HepG2 (cell line): ENCODE measurements around the gene PCYT2. TPM values are rescaled to one million over a fixed set of nuclear protein-coding genes. Genes with fewer than 3 reads are reported as not detected.

Source experiments
- ATAC-seq: fragments of 200-7000 bp; cut with Tn5 transposase; 3 replicates; pipeline ENCODE4 v1.9.1; 2020; ENCODE audit warnings: mild to moderate bottlenecking, moderate library complexity
- BruUV-seq: library from RNA; stranded (reverse); fragments of 400-500 nt; replicated peaks from 2 replicates; lab custom pipeline; 2021; lab: Mats Ljungman, UMichigan
- CTCF ChIA-PET: fragments of 300-600 bp; formaldehyde crosslinking; extraction: SDS; loops from one replicate; lab custom pipeline; 2021; ENCODE audit warnings: low total read pairs, inconsistent platforms, low intra/inter-chr PET ratio; lab: Yijun Ruan, JAX
- POLR2A ChIA-PET: fragments of 350-600 bp; sonication (Branson Sonifier 250); formaldehyde crosslinking; loops from one replicate; lab custom pipeline; 2020; ENCODE audit warnings: antibody characterized with exemption, inconsistent platforms; lab: Yijun Ruan, JAX
- DNase-seq: peaks from one replicate; pipeline ENCODE4 v3.0.0-alpha.2; 2015; ENCODE audit warnings: low spot score
- FAIRE-seq: peaks from 3 replicates; lab custom pipeline; 2011; peaks lifted over from hg19 to GRCh38; lab: Jason Lieb, UNC
- H2AFZ ChIP-seq: one replicate; pipeline ENCODE4 v1.6.1; 2011; ENCODE audit warnings: low read length, inconsistent platforms
- H3K27ac ChIP-seq: fragments of 300-600 bp; 3 replicates; pipeline ENCODE4 v1.8.0; 2011; ENCODE audit warnings: mixed run types, mild to moderate bottlenecking, mixed read lengths, low read length, inconsistent platforms; ENCODE audit not compliant: insufficient read depth; ENCODE audit errors: extremely low read length
- H3K27me3 ChIP-seq, 2 experiments: fragments of 200-600 bp in 1 of 2; 2 replicates in 1 of 2; 3 replicates in 1 of 2; pipeline versions ENCODE4 v1.6.0 to v1.8.0; 2011; ENCODE audit warnings: low read length in 2 of 2, mild to moderate bottlenecking in 2 of 2, moderate library complexity in 2 of 2, inconsistent platforms in 1 of 2; ENCODE audit not compliant: insufficient read depth in 2 of 2, control insufficient read depth in 1 of 2
- H3K36me3 ChIP-seq, 2 experiments: fragments of 200-600 bp in 1 of 2; replicated peaks in 1 of 2; 2 replicates in 1 of 2; 3 replicates in 1 of 2; pipeline versions ENCODE4 v1.5.1 to v1.8.0; 2011; ENCODE audit warnings: low read length in 2 of 2, inconsistent platforms in 1 of 2; ENCODE audit not compliant: insufficient read depth in 2 of 2, control insufficient read depth in 1 of 2
- H3K4me1 ChIP-seq: 2 replicates; pipeline ENCODE4 v1.5.1; 2012; ENCODE audit warnings: low read length, inconsistent platforms; ENCODE audit not compliant: insufficient read depth
- H3K4me2 ChIP-seq: 2 replicates; pipeline ENCODE4 v1.6.0; 2011; ENCODE audit warnings: low read depth, low read length, inconsistent platforms
- H3K4me3 ChIP-seq, 3 experiments: fragments of 200-600 bp in 1 of 3; sonication (generic), shearing (Covaris generic) in 1 of 3; replicated peaks in 1 of 3; 2 replicates each; pipeline ENCODE4 v1.5.1; 2011 to 2016; ENCODE audit warnings: low read length in 3 of 3, inconsistent platforms in 2 of 3, low read depth in 2 of 3, mild to moderate bottlenecking in 2 of 3, control low read depth in 1 of 3, mixed read lengths in 1 of 3; ENCODE audit not compliant: insufficient read depth in 1 of 3
- H3K79me2 ChIP-seq: one replicate; pipeline ENCODE4 v1.6.1; 2011; ENCODE audit warnings: low read length, inconsistent platforms; ENCODE audit not compliant: insufficient read depth
- H3K9ac ChIP-seq: 2 replicates; pipeline ENCODE4 v1.6.0; 2011; ENCODE audit warnings: mild to moderate bottlenecking, low read depth, low read length, inconsistent platforms; ENCODE audit not compliant: insufficient read depth
- H3K9me3 ChIP-seq: 2 replicates; pipeline ENCODE4 v1.5.1; 2012; ENCODE audit warnings: mild to moderate bottlenecking, low read length
- H4K20me1 ChIP-seq: 2 replicates; pipeline ENCODE4 v1.6.0; 2011; ENCODE audit warnings: inconsistent platforms, mild to moderate bottlenecking, low read length, moderate library complexity; ENCODE audit not compliant: insufficient read depth
- ARID3A ChIP-seq: IDR thresholded peaks from 2 replicates; pipeline ENCODE4 v1.6.1; 2012; ENCODE audit warnings: low read depth, low read length, improper control_type of control experiment
- BATF2 ChIP-seq: sonication (generic); formaldehyde crosslinking; IDR thresholded peaks from 2 replicates; pipeline ENCODE4 v1.8.0; 2022; ENCODE audit warnings: mild to moderate bottlenecking, missing genetic modification reagents, moderate library complexity
- CENPX ChIP-seq: sonication (generic); formaldehyde crosslinking; IDR thresholded peaks from 2 replicates; pipeline ENCODE4 v1.9.0; 2021; ENCODE audit warnings: mild to moderate bottlenecking, missing genetic modification reagents, moderate library complexity
- ETV5 ChIP-seq: IDR thresholded peaks from 2 replicates; pipeline ENCODE4 v1.6.1; 2018; ENCODE audit warnings: missing biosample characterization, missing genetic modification reagents, inconsistent platforms, borderline replicate concordance
- SMAD9 ChIP-seq: sonication (generic); formaldehyde crosslinking; IDR thresholded peaks from 2 replicates; pipeline ENCODE4 v1.5.1; 2020; ENCODE audit warnings: mild to moderate bottlenecking, missing genetic modification reagents
- TOPORS ChIP-seq: sonication (generic); formaldehyde crosslinking; IDR thresholded peaks from 2 replicates; pipeline ENCODE4 v1.8.0; 2023; ENCODE audit warnings: mild to moderate bottlenecking, missing genetic modification reagents
- TSC22D2 ChIP-seq: sonication (generic); formaldehyde crosslinking; IDR thresholded peaks from 2 replicates; pipeline ENCODE4 v1.5.1; 2020; ENCODE audit warnings: missing genetic modification reagents, mild to moderate bottlenecking, borderline replicate concordance
- ZBTB20 ChIP-seq: sonication (generic); formaldehyde crosslinking; IDR thresholded peaks from 2 replicates; pipeline ENCODE4 v1.8.1; 2023; ENCODE audit warnings: missing genetic modification reagents, low read depth, mild to moderate bottlenecking, borderline replicate concordance
- ZNF530 ChIP-seq: sonication (generic); formaldehyde crosslinking; IDR thresholded peaks from 2 replicates; pipeline ENCODE4 v1.5.0; 2020; ENCODE audit warnings: low read depth, mild to moderate bottlenecking, missing genetic modification reagents
- WGBS: methylation state at CpG from one replicate; pipeline ENCODE4 v1.1.6; 2017; ENCODE audit warnings: low lambda C conversion rate; 5-methylcytosine and 5-hydroxymethylcytosine counted together
- in situ Hi-C: cut with HindIII; loops from 2 replicates; pipeline ENCODE4 v1.10.0; 2017; ENCODE audit warnings: low pct_unique_long_range_greater_than_20kb; ENCODE audit not compliant: extremely low pct_ligation_motif_present
- intact Hi-C: fragments of 100-400 bp; cut with micrococcal nuclease; formaldehyde crosslinking; loops from one replicate; pipeline ENCODE4 v1.10.0; 2022; ENCODE audit not compliant: unreplicated experiment
- polyA plus RNA-seq, 8 experiments: library from polyadenylated mRNA; depleted of rRNA in 3 of 8; stranded (reverse) in 7 of 8; unstranded in 1 of 8; fragments of >200 nt; fragmentation: Illumina TruSeq in 4 of 8; extraction: Trizol in 4 of 8; gene quantifications; 2 replicates each; pipeline versions ENCODE4 v1.2.1 to v1.2.3, GENCODE V29; 2011 to 2016; ENCODE audit warnings: low read depth in 4 of 8, missing spikeins in 1 of 8, mixed read lengths in 1 of 8; ENCODE audit not compliant: insufficient read depth in 1 of 8
- total RNA-seq, 5 experiments: library from RNA; depleted of rRNA; stranded (reverse); fragments of >200 nt; fragmentation: Illumina TruSeq; extraction: Trizol; gene quantifications; 2 replicates each; pipeline ENCODE4 v1.2.3, GENCODE V29; 2016; ENCODE audit warnings: low read depth in 1 of 5
- TF ChIP-seq, protein P1 (sequence below): sonication (generic); formaldehyde crosslinking; IDR thresholded peaks from 2 replicates; pipeline ENCODE4 v1.4.0; 2020; ENCODE audit warnings: mild to moderate bottlenecking, missing genetic modification reagents, borderline replicate concordance
- TF ChIP-seq, protein P2 (sequence below): sonication (generic); formaldehyde crosslinking; IDR thresholded peaks from 2 replicates; pipeline ENCODE4 v1.4.0; 2020; ENCODE audit warnings: missing genetic modification reagents, borderline replicate concordance

The PCYT2 gene
- total and polyA plus RNA-seq, 2 of the 13 experiments (the other 11 are each of a cell fraction or from before 2014, with no cell fraction given) = 147 to 297 TPM

DNA sequence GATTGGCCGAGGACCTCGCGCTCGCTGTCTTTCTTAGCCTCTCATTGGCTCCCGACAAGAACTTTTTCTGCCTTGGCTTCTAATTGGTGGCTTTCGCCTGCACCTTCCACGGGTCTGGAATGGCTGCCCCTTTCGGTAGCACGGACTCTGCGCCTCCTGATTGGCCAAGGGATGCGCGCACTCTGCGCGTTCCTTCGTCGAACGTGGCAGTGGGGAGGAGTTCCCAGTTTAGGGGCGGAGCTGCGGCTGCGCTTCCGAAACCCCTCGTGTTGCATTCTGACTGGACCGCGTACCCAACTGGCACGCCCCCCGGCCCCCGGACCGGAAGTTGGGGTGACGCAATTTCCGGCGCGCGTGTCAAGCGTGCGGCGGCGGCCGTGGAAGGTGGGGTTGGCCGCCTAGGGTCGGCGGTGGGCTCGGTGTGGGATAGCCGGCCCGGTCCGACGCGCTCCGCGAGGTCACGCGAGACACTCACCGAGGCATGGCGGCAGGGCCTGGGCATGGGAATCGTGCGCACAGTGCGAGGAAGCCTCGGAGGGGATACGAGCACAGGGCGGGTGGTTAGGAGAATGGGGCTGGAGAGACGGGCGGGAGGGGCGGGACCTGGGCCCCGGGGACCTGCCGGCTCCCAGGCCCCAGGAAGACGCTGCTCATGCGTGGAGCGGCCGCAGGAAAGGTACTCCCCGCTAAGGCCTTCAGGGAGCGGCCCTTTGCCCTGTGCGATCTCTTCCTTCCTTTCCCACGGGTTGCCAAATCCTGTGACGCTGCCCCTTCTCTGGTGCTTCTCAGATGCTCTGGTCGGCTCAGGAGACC, 50.2 kb downstream of the PCYT2 start:
- intact Hi-C loops (loop anchor here (5.0 kb wide), 1 partner anchor 39 kb away; no protein-coding TSS in a partner anchor), in situ Hi-C loops (no loop called here)
- no peak overlapping the region for H2AFZ ChIP-seq
- ChIA-PET POLR2A (interaction anchor here (0.5 to 3.7 kb wide), 44 partner anchors 9 to 276 kb away, joined by 3 to 40 read pairs (median 5); partner anchors contain the start of genes ARHGDIA, ARL16, CENPX and DCXR), CTCF (interaction anchor here (1.2 kb wide), 1 partner anchor 128 kb away, joined by 3 read pairs; no protein-coding TSS in a partner anchor)
- TSS peak; percentile 71 for BruUV-seq
- peak overlapping the region; percentile 78 for H3K4me2 ChIP-seq
- H3K9ac ChIP-seq = peak overlapping the region; percentile 97
- WGBS = 1% methylated on average over 59 of the region's 74 CpGs
- H3K36me3 ChIP-seq = peaks cover 18 to 47% of the 10 kb centered on the region in 2 experiments
- ATAC-seq = peak; percentile 89
- H3K4me1 ChIP-seq = peaks cover 77% of the 10 kb centered on the region
- peak; percentile 100 for DNase-seq
- no peaks in the 10 kb centered on the region; a peak in 1 of 5 replicates for H3K27me3 ChIP-seq
- FAIRE-seq = peak; percentile 99
- H4K20me1 ChIP-seq = peaks cover 44% of the 10 kb centered on the region
- peak overlapping the region; percentile 83 to 91 (median 86) for H3K4me3 ChIP-seq
- peaks cover 74% of the 10 kb centered on the region for H3K79me2 ChIP-seq
- no peaks in the 10 kb centered on the region for H3K9me3 ChIP-seq
- peak overlapping the region; percentile 94 for H3K27ac ChIP-seq
- TF ChIP-seq SMAD9 (no peak; the same call in 1 of the 2 replicates), ZNF530 (no peak), BATF2 (peak; percentile 93), TOPORS (0 out of 2 replicates have a peak, but pooled peaks have one; percentile 14), ETV5 (CRISPR knock-in tag) (peak; percentile 98), ARID3A (no peak), TSC22D2 (CRISPR knock-in tag) (peak; percentile 65; the same call in 1 of the 2 replicates), ZBTB20 (CRISPR knock-in tag) (peak; percentile 84; the same call in 1 of the 2 replicates), CENPX (CRISPR knock-in tag) (no peak)
- TF ChIP-seq, protein P1, sequence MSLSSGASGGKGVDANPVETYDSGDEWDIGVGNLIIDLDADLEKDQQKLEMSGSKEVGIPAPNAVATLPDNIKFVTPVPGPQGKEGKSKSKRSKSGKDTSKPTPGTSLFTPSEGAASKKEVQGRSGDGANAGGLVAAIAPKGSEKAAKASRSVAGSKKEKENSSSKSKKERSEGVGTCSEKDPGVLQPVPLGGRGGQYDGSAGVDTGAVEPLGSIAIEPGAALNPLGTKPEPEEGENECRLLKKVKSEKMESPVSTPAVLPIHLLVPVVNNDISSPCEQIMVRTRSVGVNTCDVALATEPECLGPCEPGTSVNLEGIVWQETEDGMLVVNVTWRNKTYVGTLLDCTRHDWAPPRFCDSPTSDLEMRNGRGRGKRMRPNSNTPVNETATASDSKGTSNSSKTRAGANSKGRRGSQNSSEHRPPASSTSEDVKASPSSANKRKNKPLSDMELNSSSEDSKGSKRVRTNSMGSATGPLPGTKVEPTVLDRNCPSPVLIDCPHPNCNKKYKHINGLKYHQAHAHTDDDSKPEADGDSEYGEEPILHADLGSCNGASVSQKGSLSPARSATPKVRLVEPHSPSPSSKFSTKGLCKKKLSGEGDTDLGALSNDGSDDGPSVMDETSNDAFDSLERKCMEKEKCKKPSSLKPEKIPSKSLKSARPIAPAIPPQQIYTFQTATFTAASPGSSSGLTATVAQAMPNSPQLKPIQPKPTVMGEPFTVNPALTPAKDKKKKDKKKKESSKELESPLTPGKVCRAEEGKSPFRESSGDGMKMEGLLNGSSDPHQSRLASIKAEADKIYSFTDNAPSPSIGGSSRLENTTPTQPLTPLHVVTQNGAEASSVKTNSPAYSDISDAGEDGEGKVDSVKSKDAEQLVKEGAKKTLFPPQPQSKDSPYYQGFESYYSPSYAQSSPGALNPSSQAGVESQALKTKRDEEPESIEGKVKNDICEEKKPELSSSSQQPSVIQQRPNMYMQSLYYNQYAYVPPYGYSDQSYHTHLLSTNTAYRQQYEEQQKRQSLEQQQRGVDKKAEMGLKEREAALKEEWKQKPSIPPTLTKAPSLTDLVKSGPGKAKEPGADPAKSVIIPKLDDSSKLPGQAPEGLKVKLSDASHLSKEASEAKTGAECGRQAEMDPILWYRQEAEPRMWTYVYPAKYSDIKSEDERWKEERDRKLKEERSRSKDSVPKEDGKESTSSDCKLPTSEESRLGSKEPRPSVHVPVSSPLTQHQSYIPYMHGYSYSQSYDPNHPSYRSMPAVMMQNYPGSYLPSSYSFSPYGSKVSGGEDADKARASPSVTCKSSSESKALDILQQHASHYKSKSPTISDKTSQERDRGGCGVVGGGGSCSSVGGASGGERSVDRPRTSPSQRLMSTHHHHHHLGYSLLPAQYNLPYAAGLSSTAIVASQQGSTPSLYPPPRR (CRISPR knock-in tag) = 0 out of 2 replicates have a peak, but pooled peaks have one; percentile 48
- TF ChIP-seq, protein P2, sequence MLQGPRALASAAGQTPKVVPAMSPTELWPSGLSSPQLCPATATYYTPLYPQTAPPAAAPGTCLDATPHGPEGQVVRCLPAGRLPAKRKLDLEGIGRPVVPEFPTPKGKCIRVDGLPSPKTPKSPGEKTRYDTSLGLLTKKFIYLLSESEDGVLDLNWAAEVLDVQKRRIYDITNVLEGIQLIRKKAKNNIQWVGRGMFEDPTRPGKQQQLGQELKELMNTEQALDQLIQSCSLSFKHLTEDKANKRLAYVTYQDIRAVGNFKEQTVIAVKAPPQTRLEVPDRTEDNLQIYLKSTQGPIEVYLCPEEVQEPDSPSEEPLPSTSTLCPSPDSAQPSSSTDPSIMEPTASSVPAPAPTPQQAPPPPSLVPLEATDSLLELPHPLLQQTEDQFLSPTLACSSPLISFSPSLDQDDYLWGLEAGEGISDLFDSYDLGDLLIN (CRISPR knock-in tag) = 0 out of 2 replicates have a peak, but pooled peaks have one; percentile 48
